Transverse colon (tissue), 4 donors: ENCODE data around the gene LAMA3. TPM values are rescaled to one million over a fixed set of nuclear protein-coding genes. Genes with fewer than 3 reads are reported as not detected.

ENCODE experiments used
- DNase-seq: peaks from one replicate; pipeline ENCODE4 v3.0.0-alpha.2; 2019
- H3K27ac ChIP-seq, 4 donors: fragments of 200-600 bp; sonication (generic); 2 replicates each; pipeline ENCODE4 v1.5.1; 2016 to 2018; ENCODE audit warnings: inconsistent platforms in 4 of 4
- H3K27me3 ChIP-seq: fragments of 200-600 bp; sonication (generic); 2 replicates; pipeline ENCODE4 v1.5.1; 2017; ENCODE audit warnings: inconsistent platforms
- H3K36me3 ChIP-seq, 4 donors: fragments of 200-600 bp; sonication (generic); 2 replicates each; pipeline ENCODE4 v1.5.1; 2017 to 2019; ENCODE audit warnings: inconsistent platforms in 4 of 4
- H3K4me1 ChIP-seq, 4 donors: fragments of 200-600 bp; sonication (generic); 2 replicates each; pipeline ENCODE4 v1.5.1; 2017 to 2020; ENCODE audit warnings: inconsistent platforms in 4 of 4
- H3K4me3 ChIP-seq, 4 donors: fragments of 200-600 bp; sonication (generic); 1 replicate in 1 of 4; 2 replicates in 3 of 4; pipeline versions ENCODE4 v1.5.1 to v1.6.1; 2017 to 2019; ENCODE audit warnings: inconsistent platforms in 4 of 4
- H3K9me3 ChIP-seq, 2 donors: fragments of 200-600 bp; sonication (generic); 2 replicates each; pipeline ENCODE4 v1.5.1; 2017 to 2019; ENCODE audit warnings: inconsistent platforms in 2 of 2
- EP300 ChIP-seq: sonication (generic); formaldehyde crosslinking; IDR thresholded peaks from one replicate; pipeline ENCODE4 v1.6.1; 2017; ENCODE audit warnings: antibody characterized with exemption, low read depth
- POLR2A ChIP-seq: fragments of 450-650 bp; IDR thresholded peaks from one replicate; pipeline ENCODE4 v1.6.1; 2016; ENCODE audit warnings: antibody characterized with exemption, mild to moderate bottlenecking, moderate library complexity
- POLR2AphosphoS5 ChIP-seq, 3 donors: sonication (generic); formaldehyde crosslinking; IDR thresholded peaks; one replicate each; pipeline ENCODE4 v1.6.1; 2016; ENCODE audit warnings: antibody characterized with exemption in 3 of 3
- WGBS, 2 donors: methylation state at CpG; one replicate each; pipeline ENCODE4 v1.1.5; 2018; ENCODE audit warnings: low coverage in 1 of 2; 5-methylcytosine and 5-hydroxymethylcytosine counted together
- in situ Hi-C, 4 donors: fragments of 200-750 bp; cut with MboI; loops; one replicate each; pipeline versions ENCODE4 v1.15.0 to v1.15.1; 2017; ENCODE audit warnings: low sequenced_read_pairs in 3 of 4, low pct_ligation_motif_present in 1 of 4, low pct_unique_long_range_greater_than_20kb in 1 of 4
- intact Hi-C: fragments of 100-400 bp; cut with DNase I; formaldehyde crosslinking; loops from one replicate; pipeline ENCODE4 v1.15.1; 2023; ENCODE audit warnings: low total_unique reads
- total RNA-seq, 4 donors: library from RNA; depleted of rRNA; stranded (reverse); fragments of >200 nt; gene quantifications; one replicate each; pipeline ENCODE4 v1.1.0, GENCODE V29; 2016
- TF ChIP-seq, protein P1 (sequence below), 5 experiments: fragments of 200-600 bp in 3 of 5; fragments of 450-650 bp in 2 of 5; sonication (generic) in 3 of 5; IDR thresholded peaks; 1 replicate in 2 of 5; 2 replicates in 3 of 5; pipeline ENCODE4 v1.5.1; 2016 to 2017; ENCODE audit warnings: antibody characterized with exemption in 5 of 5, inconsistent platforms in 3 of 5, mild to moderate bottlenecking in 2 of 5, moderate library complexity in 1 of 5

The LAMA3 gene
- total RNA-seq, 4 donors from 2014 or later: 17.5 to 71.8 (median 47.4) TPM

DNA sequence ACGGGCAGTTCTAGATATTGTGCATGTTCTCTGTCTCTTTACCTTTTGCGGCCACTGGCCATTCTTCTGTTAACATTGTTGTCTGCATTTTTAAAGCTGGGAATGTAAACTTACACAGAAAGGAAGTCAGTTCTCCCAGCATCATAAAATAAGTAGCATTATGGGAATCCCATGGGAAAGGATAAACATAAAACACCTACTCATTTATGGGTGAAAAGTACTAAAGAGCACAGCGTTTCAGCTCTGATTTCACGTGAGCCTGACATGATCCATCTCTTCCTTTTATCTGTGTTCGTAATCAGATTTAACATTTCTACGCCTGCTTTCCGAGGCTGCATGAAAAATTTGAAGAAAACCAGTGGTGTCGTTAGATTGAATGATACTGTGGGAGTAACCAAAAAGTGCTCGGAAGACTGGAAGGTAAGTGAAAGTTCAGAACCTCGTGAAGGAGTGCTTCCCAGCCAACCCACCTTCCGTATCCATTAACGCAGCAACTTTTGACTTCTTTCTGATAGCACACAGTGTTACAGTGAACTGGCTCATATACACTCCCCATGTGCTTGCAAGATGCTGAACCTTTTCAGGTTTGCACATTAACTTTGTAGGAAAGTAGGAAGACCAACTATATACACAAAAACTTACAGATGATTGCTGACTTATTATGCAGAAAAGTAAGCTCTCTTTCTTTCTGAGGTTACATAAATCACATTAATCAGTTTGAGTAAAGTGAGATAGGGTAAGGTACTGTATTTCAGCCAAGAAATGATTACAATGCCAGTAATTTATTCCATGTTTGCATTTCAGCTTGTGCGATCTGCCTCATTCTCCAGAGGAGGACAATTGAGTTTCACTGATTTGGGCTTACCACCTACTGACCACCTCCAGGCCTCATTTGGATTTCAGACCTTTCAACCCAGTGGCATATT lies 238.8 kb downstream of the LAMA3 start:
- no peak for TF ChIP-seq EP300
- TF ChIP-seq POLR2AphosphoS5 (IDR thresholded peaks at IDR 0.05): no peak
- TF ChIP-seq, protein P1, sequence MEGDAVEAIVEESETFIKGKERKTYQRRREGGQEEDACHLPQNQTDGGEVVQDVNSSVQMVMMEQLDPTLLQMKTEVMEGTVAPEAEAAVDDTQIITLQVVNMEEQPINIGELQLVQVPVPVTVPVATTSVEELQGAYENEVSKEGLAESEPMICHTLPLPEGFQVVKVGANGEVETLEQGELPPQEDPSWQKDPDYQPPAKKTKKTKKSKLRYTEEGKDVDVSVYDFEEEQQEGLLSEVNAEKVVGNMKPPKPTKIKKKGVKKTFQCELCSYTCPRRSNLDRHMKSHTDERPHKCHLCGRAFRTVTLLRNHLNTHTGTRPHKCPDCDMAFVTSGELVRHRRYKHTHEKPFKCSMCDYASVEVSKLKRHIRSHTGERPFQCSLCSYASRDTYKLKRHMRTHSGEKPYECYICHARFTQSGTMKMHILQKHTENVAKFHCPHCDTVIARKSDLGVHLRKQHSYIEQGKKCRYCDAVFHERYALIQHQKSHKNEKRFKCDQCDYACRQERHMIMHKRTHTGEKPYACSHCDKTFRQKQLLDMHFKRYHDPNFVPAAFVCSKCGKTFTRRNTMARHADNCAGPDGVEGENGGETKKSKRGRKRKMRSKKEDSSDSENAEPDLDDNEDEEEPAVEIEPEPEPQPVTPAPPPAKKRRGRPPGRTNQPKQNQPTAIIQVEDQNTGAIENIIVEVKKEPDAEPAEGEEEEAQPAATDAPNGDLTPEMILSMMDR (IDR thresholded peaks at IDR 0.05): no peak
- no peak for TF ChIP-seq POLR2A
- no peak overlapping the region for H3K27ac ChIP-seq
- H3K4me3 ChIP-seq: no peak overlapping the region
- DNase-seq: no peak
- H3K27me3 ChIP-seq: no peaks in the 10 kb centered on the region
- H3K9me3 ChIP-seq: no peaks in the 10 kb centered on the region
- in situ Hi-C loops (loop anchor here in 1 of 4 donors (10.0 kb wide), 1 partner anchor 103 kb away; no protein-coding TSS in a partner anchor), intact Hi-C loops (no loop called here)
- peaks cover 0 to 2% (median 0%) of the 10 kb centered on the region in 4 donors for H3K4me1 ChIP-seq
- H3K36me3 ChIP-seq: no peaks in the 10 kb centered on the region
- WGBS, 2 donors: 67 to 79% methylated on average over 11 to 13 of the region's 13 CpGs

DNA sequence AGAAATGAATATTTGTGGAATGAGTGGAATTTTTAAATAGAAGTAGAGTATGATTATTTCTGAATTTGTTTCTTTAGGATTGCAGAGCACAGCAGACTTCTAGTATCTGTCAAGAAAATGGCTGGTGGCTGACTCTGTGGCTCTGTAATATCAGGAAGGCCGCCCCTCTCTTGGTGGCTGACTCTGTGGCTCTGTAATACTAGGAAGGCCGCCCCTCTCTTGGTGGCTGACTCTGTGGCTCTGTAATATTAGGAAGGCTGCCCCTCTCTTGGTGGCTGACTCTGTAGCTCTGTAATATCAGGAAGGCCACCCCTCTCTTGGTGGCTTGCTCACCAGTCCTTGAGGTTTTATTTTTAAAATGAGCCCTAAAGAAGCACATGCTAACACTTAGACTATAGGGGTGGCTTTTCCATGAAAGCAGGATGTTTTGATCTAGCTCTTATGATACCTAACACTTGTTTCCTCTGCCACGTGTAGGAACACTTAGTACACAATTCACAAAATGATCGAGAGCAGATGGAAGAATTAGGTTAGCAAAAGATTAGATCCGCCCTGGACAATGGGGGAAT lies 240.2 kb downstream of the LAMA3 start:
- H3K9me3 ChIP-seq: no peaks in the 10 kb centered on the region
- H3K27ac ChIP-seq: peak overlapping the region in 1 of 4 donors; percentile 9
- H3K4me1 ChIP-seq: peaks cover 0 to 2% (median 0%) of the 10 kb centered on the region in 4 donors
- WGBS, 2 donors: 78% methylated on average over 3 to 5 of the region's 5 CpGs
- H3K4me3 ChIP-seq: no peak overlapping the region
- in situ Hi-C loops: loop anchor here in 1 of 4 donors (10.0 kb wide), 1 partner anchor 105 kb away; no protein-coding TSS in a partner anchor
- TF ChIP-seq POLR2A (no peak), EP300 (no peak), POLR2AphosphoS5 (IDR thresholded peaks at IDR 0.05) (no peak)
- TF ChIP-seq, protein P1 (IDR thresholded peaks at IDR 0.05): no peak
- H3K27me3 ChIP-seq: no peaks in the 10 kb centered on the region
- no peaks in the 10 kb centered on the region for H3K36me3 ChIP-seq
- no peak for DNase-seq
- intact Hi-C loops: no loop called here

DNA sequence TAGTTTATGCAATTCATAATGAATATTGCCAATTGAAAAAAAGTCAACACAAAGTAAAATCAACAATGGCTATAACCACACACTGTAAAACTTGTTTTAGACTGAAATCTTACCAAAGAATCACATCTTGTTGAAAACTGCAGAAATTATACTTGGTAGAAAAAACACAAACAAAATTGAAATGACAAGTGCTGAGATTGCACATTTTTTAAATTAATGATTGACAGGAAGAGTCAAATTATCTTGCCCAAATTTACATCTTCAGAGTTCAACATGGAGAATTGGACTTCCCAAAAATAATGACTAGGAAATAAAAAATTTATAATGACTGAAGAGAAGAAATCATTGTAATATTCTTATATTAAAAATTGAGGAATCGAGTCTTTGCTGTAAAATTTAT lies 240.7 kb downstream of the LAMA3 start:
- peaks cover 0 to 2% (median 0%) of the 10 kb centered on the region in 4 donors for H3K4me1 ChIP-seq
- H3K27ac ChIP-seq: no peak overlapping the region
- no peaks in the 10 kb centered on the region for H3K27me3 ChIP-seq
- H3K4me3 ChIP-seq: no peak overlapping the region
- H3K36me3 ChIP-seq: no peaks in the 10 kb centered on the region
- WGBS, 2 donors: 96 to 100% methylated on average over 1 of the region's 1 CpG
- in situ Hi-C loops: no loop called here
- DNase-seq: no peak
- intact Hi-C loops: no loop called here
- TF ChIP-seq POLR2AphosphoS5 (IDR thresholded peaks at IDR 0.05) (no peak), POLR2A (no peak), EP300 (no peak)
- TF ChIP-seq, protein P1 (IDR thresholded peaks at IDR 0.05): no peak
- no peaks in the 10 kb centered on the region for H3K9me3 ChIP-seq

DNA sequence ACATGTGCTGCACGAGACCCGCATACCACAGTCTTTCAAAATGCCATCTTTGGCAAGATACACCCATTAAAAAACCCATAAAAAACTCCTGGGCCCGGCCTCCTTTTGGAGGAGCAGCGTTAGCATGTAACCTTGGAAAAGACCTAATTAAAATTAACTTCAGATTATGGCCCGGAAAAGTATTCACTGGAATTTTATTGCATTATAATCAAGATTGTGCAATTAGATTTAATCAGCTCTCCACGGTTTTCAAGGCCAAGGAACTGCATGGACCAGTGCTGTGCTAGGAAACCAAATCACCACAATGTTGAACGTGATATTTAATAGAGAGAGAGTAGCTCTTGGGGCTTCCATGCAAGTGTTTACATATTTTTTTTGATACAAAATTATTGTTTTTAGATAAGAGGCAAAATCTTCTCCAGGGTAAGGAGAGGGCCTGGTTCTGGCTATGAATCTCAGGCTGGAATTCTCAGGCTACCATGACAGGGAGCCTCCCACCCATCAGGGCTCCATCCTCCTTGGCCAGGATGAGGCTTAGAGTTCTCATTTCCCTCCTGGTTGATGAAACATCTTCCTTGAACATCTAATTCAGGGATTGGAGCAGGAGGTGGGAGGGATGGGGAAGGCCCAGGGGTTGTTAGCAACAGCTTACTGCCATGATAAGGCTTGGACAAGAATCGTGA lies 243.3 kb downstream of the LAMA3 start:
- no peaks in the 10 kb centered on the region for H3K36me3 ChIP-seq
- in situ Hi-C loops: no loop called here
- no peaks in the 10 kb centered on the region for H3K27me3 ChIP-seq
- peaks cover 0 to 2% (median 0%) of the 10 kb centered on the region in 4 donors for H3K4me1 ChIP-seq
- H3K27ac ChIP-seq: no peak overlapping the region
- TF ChIP-seq POLR2A (no peak), POLR2AphosphoS5 (IDR thresholded peaks at IDR 0.05) (no peak), EP300 (no peak)
- TF ChIP-seq, protein P1 (IDR thresholded peaks at IDR 0.05): no peak
- H3K9me3 ChIP-seq: no peaks in the 10 kb centered on the region
- DNase-seq: no peak
- intact Hi-C loops: no loop called here
- 57 to 65% methylated on average over 7 to 8 of the region's 8 CpGs for WGBS, 2 donors
- no peak overlapping the region for H3K4me3 ChIP-seq
